GM21529 (cell line): ENCODE results near the gene NLRP1.

Experiments used
- ATAC-seq: cut with Tn5 transposase; IDR thresholded peaks from one replicate; pipeline ENCODE4 v1.9.1; 2021; ENCODE audit not compliant: unreplicated experiment

The NLRP1 gene

GRCh38 chr17:5485270-5486205 lies 98.8 kb downstream of the NLRP1 start, which contains the start of gene DERL2:
TSS of gene DERL2 (minus strand) at chr17:5486178. CDS start at chr17:5486161, 17 bp downstream.
- ATAC-seq, result peak; percentile 23

DNA sequence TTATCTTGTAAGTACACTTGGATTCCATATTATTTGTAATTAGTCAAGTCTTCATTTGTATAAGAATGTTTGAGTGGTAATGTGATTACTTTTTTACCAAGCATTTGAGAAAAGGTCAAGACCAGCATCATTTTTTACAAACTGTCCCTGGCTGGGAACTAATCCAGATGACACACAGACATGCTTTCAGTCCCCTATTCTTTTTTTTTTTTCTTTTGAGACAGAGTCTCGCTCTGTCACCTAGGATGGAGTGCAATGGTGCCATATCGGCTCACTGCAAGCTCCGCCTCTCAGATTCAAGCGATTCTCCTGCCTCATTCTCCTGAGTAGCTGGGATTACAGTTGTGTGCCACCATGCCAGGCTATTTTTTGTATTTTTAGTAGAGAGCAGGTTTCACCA lies 102.9 kb downstream of the NLRP1 start:
- no peak for ATAC-seq

DNA sequence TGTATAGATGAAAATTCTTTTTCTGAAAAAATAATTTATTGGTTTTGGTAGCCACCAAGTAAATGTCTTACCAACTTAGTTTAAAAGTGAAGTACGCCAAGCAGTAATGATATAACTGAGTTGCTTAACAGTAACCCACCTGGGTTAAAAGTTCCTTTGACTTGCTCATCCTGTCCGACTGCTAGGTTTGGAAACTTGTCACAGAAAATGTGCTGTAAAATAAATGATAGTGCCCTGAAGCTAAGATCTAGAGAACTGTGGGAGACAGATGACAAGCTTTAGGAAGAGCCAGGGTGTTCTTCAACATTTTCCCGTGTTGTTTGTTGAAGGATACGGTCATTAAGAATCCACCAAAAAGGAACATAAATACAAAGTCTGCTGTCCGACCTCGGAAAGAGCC lies 103.3 kb downstream of the NLRP1 start:
- ATAC-seq, result no peak

- ATAC-seq, result no peak
These were observed 105.3 kb downstream of the NLRP1 start for GRCh38 chr17:5478992-5479391.

DNA sequence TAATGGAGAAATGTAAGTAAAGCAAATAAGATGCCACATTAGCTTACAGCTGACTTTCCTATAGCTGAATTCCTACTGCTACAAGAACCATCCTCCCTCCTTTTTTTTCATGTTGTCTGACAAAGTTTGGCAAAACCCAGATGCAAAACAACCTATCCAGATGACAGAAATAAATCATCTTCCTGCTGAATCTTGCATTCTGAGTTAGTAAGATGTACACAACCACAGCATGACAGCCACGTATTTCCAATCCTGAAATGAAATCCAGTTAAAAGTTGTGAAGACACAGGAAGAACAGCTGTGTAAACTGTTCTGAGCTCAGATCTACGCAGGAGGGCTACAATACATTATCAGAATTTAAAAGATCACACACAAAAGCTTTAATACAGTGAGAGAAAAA lies 110.4 kb downstream of the NLRP1 start:
- ATAC-seq, result no peak

DNA sequence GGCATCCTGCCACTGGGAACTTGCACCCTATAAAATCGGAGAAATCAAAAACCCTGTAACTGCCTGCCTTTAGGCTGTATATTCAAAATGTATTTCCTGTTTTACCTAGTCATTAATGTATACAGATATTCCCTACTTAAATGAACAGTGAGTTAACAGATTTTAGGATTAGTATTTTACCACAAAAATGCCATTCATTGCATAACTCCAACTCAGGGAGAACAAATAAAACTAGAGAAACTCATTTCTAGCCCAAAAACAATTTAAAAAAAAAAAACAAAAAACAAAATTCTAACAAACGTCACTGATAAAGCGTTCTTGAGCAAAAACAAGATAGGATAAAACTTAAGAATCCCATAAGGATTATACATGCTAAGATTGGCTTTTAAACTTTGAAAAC lies 111.8 kb downstream of the NLRP1 start:
- ATAC-seq, result no peak

- ATAC-seq, result peak; percentile 6
These were observed 116.2 kb downstream of the NLRP1 start for GRCh38 chr17:5468075-5468473.

GRCh38 chr17:5467416-5467815 lies 116.9 kb downstream of the NLRP1 start:
- no peak for ATAC-seq

DNA sequence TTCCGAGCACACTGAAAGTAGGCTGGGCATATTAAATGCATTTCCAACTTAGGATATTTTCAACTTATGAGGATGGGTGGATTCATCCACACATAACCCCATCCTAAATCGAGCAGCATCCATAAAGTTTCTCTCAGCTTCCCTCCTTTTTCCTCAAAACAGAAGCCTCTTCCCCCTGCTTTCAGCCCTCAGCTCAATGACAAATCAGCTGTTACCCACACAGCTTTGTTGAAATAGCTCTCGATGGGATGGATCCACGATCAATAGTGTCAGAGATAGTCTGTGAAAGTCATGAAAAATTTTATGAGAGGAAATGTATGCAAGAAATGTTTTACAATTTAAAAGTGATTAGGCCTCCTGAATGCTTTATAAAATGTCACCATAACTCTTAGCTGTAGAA lies 118.0 kb downstream of the NLRP1 start:
- no peak for ATAC-seq

DNA sequence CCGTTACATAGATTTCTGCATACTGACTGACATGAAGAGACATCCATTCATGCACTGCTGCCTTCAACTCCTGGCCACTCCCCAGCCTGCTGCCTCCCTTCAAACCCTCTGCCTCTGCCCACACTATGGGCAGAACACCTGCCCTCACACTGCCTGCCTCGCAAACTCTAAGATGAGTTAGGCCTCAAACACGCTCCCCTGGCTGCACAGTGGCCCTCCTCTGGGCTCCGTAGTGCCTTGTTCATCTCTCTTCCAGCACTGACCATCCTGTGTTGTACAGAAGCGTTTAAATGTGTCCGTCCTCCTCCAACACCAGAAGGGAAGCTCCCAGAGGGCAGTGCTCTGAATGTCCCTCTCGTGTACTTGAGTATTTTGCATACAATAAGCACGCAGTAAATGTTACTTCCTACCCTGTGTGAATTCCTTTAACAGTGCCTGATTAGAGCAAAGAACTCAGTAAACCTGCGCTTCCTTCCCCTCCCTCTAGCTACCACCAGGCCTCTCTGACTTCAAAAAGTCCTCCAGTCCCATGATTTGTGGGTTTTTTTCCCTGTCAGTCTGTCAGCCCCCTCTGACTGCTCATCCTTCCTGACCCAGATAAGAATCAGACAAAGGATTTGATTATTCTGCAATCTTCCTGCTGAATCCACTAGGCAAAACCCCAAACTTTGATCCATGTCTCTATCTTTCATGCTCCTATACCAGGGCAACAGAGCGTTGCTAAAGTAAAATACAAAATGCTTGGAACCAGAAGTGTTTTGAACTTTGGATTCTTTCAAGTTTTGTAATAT lies 119.4 kb downstream of the NLRP1 start:
- no peak for ATAC-seq
